Endothelial cell of umbilical vein (primary cell): ENCODE results near the gene RAD52. TPM values are rescaled to one million over a fixed set of nuclear protein-coding genes. Genes with fewer than 3 reads are reported as not detected.

ENCODE experiments used
- BruUV-seq: library from RNA; stranded (reverse); fragments of 400-500 nt; replicated peaks from 2 replicates; lab custom pipeline; 2021; lab: Mats Ljungman, UMichigan
- CTCF ChIA-PET: fragments of 300-600, 350-600 bp; sonication (Branson Sonifier 250); formaldehyde crosslinking; loops from one replicate; lab custom pipeline; 2021; ENCODE audit warnings: antibody characterized with exemption, inconsistent platforms; lab: Charles Lee
- POLR2A ChIA-PET: fragments of 300-600, 350-600 bp; sonication (Branson Sonifier 250); formaldehyde crosslinking; loops from one replicate; lab custom pipeline; 2021; ENCODE audit warnings: antibody characterized with exemption, inconsistent platforms; lab: Charles Lee
- DNase-seq: peaks from one replicate; pipeline ENCODE4 v3.0.0-alpha.2; 2011; ENCODE audit warnings: low read depth, low spot score
- FAIRE-seq: peaks from 2 replicates; lab custom pipeline; 2011; peaks lifted over from hg19 to GRCh38; lab: Jason Lieb, UNC
- H2AFZ ChIP-seq: 2 replicates; pipeline ENCODE4 v1.6.0; 2012; ENCODE audit warnings: low read depth, low read length, control low read depth, inconsistent platforms
- H3K27ac ChIP-seq: 2 replicates; pipeline ENCODE4 v1.5.1; 2011; ENCODE audit warnings: low read depth, mild to moderate bottlenecking, control low read depth, low read length, moderate library complexity; ENCODE audit not compliant: insufficient read depth
- H3K27me3 ChIP-seq, 2 experiments: 2 replicates each; pipeline versions ENCODE4 v1.6.0 to v1.6.1; 2011; ENCODE audit warnings: low read length in 2 of 2, mixed read lengths in 1 of 2; ENCODE audit not compliant: control insufficient read depth in 2 of 2, insufficient read depth in 2 of 2
- H3K36me3 ChIP-seq, 2 experiments: 2 replicates in 1 of 2; 3 replicates in 1 of 2; pipeline ENCODE4 v1.5.1; 2011; ENCODE audit warnings: low read length in 2 of 2, mild to moderate bottlenecking in 1 of 2, moderate library complexity in 1 of 2; ENCODE audit not compliant: control insufficient read depth in 2 of 2, insufficient read depth in 2 of 2; ENCODE audit errors: extremely low read depth in 1 of 2
- H3K4me1 ChIP-seq: 3 replicates; pipeline ENCODE4 v1.5.1; 2011; ENCODE audit warnings: mild to moderate bottlenecking, low read length; ENCODE audit not compliant: control insufficient read depth, insufficient read depth; ENCODE audit errors: extremely low read depth
- H3K4me2 ChIP-seq: 2 replicates; pipeline ENCODE4 v1.6.1; 2011; ENCODE audit warnings: low read length, control low read depth, mixed read lengths; ENCODE audit not compliant: insufficient read depth
- H3K4me3 ChIP-seq, 3 experiments: fragments of 200-600 bp in 1 of 3; sonication (generic), shearing (Covaris generic) in 1 of 3; replicated peaks in 1 of 3; 2 replicates each; pipeline ENCODE4 v1.5.1; 2011 to 2016; ENCODE audit warnings: control low read depth in 3 of 3, low read length in 3 of 3, mild to moderate bottlenecking in 2 of 3, inconsistent platforms in 1 of 3, low read depth in 1 of 3, moderate library complexity in 1 of 3; ENCODE audit not compliant: insufficient read depth in 1 of 3
- H3K79me2 ChIP-seq: 2 replicates; pipeline ENCODE4 v1.6.0; 2012; ENCODE audit warnings: low read length, inconsistent platforms; ENCODE audit not compliant: control insufficient read depth, insufficient read depth
- H3K9ac ChIP-seq: replicated peaks from 2 replicates; pipeline ENCODE3; 2011; ENCODE audit warnings: low read length, control low read depth; ENCODE audit not compliant: insufficient read depth; ENCODE audit errors: extremely low read depth
- H3K9me1 ChIP-seq: replicated peaks from 3 replicates; pipeline ENCODE4 v1.6.0; 2011; ENCODE audit warnings: mild to moderate bottlenecking, low read length; ENCODE audit not compliant: control insufficient read depth, insufficient read depth; ENCODE audit errors: extremely low read depth
- H3K9me3 ChIP-seq: replicated peaks from 2 replicates; pipeline ENCODE4 v1.5.1; 2012; ENCODE audit warnings: low read length, inconsistent platforms; ENCODE audit not compliant: control insufficient read depth, insufficient read depth
- H4K20me1 ChIP-seq: replicated peaks from 2 replicates; pipeline ENCODE3; 2011; ENCODE audit warnings: mild to moderate bottlenecking, low read length; ENCODE audit not compliant: control insufficient read depth, insufficient read depth; ENCODE audit errors: extremely low read depth
- EZH2 ChIP-seq: IDR thresholded peaks from 2 replicates; pipeline ENCODE4 v1.6.1; 2012; ENCODE audit warnings: borderline replicate concordance, low read depth, mild to moderate bottlenecking, moderate library complexity, low read length, inconsistent platforms; ENCODE audit not compliant: severe bottlenecking
- FOS ChIP-seq: IDR thresholded peaks from 2 replicates; pipeline ENCODE4 v1.6.1; 2011; ENCODE audit warnings: mild to moderate bottlenecking, low read length, moderate library complexity, borderline replicate concordance; ENCODE audit not compliant: insufficient read depth
- GATA2 ChIP-seq: IDR thresholded peaks from 2 replicates; pipeline ENCODE4 v1.7.0; 2011; ENCODE audit warnings: low read depth, mild to moderate bottlenecking, moderate library complexity, mixed read lengths, low read length; ENCODE audit not compliant: insufficient read length, insufficient read depth
- JUN ChIP-seq: IDR thresholded peaks from 2 replicates; pipeline ENCODE4 v1.6.1; 2011; ENCODE audit warnings: borderline replicate concordance, low read depth; ENCODE audit not compliant: insufficient read length, insufficient read depth
- MAX ChIP-seq: IDR thresholded peaks from 2 replicates; pipeline ENCODE4 v1.6.1; 2011; ENCODE audit not compliant: insufficient read depth, insufficient read length
- MYC ChIP-seq: IDR thresholded peaks from one replicate; pipeline ENCODE4 v1.6.1; 2011; ENCODE audit warnings: mild to moderate bottlenecking, low read depth, low read length
- POLR2A ChIP-seq: IDR thresholded peaks from 2 replicates; pipeline ENCODE4 v1.6.1; 2012; ENCODE audit warnings: low read depth, mild to moderate bottlenecking, control low read depth, low read length
- POLR2AphosphoS5 ChIP-seq: IDR thresholded peaks from 2 replicates; pipeline ENCODE4 v1.6.1; 2012; ENCODE audit warnings: low read depth, mild to moderate bottlenecking, control low read depth, low read length, moderate library complexity; ENCODE audit not compliant: insufficient read depth
- dilution Hi-C: fragments of 300-500 bp; cut with MboI; formaldehyde crosslinking; loops from one replicate; pipeline ENCODE4 v1.15.0; 2019; ENCODE audit warnings: low sequenced_read_pairs; ENCODE audit not compliant: extremely low pct_ligation_motif_present
- intact Hi-C: fragments of 100-400 bp; cut with micrococcal nuclease; formaldehyde crosslinking; loops from one replicate; pipeline ENCODE4 v1.10.0; 2022
- polyA plus RNA-seq, 4 experiments: library from polyadenylated mRNA; depleted of rRNA in 3 of 4; stranded (reverse) in 3 of 4; unstranded in 1 of 4; fragments of >200 nt; gene quantifications; 2 replicates each; pipeline versions ENCODE4 v1.2.1 to v1.2.3, GENCODE V29; 2011 to 2012; ENCODE audit warnings: missing spikeins in 1 of 4
- total RNA-seq: library from RNA; stranded (reverse); gene quantifications from 2 replicates; pipeline ENCODE4 v1.2.3, GENCODE V29; 2021
- TF ChIP-seq, protein P1 (sequence below), 2 donors: IDR thresholded peaks; 1 replicate in 1 of 2; 2 replicates in 1 of 2; pipeline ENCODE4 v1.5.1; 2011; ENCODE audit warnings: low read length in 2 of 2, mild to moderate bottlenecking in 2 of 2, moderate library complexity in 2 of 2, control low read depth in 1 of 2, inconsistent platforms in 1 of 2, low read depth in 1 of 2; ENCODE audit not compliant: insufficient read depth in 1 of 2; ENCODE audit errors: extremely low read depth in 1 of 2

RAD52 gene
- total and polyA plus RNA-seq, 2 donors (not counting 3 experiments of a cell fraction or from before 2014, with no cell fraction given) = 9.4 to 16.1 TPM

DNA sequence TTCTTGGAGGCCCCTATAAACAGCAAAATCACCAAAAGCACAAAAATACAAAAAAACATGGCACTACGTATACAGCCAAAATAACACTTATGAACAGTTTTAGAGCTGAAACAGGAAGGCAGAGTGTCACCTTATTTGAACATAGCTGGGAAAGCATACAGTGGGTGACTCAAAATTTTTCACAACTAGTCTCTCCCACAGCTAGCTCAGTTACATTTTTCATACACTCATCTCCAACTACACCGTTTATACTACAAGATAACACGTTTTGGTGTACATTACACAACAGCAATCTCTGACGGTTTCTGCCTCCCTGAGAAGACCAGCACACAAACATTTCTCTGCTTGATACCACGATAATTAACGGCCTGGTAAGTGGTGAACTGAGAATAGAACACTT lies 2.9 kb downstream of the RAD52 start:
- intact Hi-C loops = no loop called here
- no TSS peak for BruUV-seq
- POLR2A ChIA-PET = no interaction called here

More for the DNA sequence above, 2.9 kb downstream of the RAD52 start:
- no peaks in the 10 kb centered on the region for H4K20me1 ChIP-seq
- no peak overlapping the region for H3K9ac ChIP-seq
- no peaks in the 10 kb centered on the region for H3K9me3 ChIP-seq
- no peak overlapping the region for H2AFZ ChIP-seq
- peaks cover 27% of the 10 kb centered on the region for H3K79me2 ChIP-seq
- FAIRE-seq (no peak), DNase-seq (no peak)
- H3K27ac ChIP-seq = no peak overlapping the region
- dilution Hi-C loops = no loop called here
- no peak overlapping the region for H3K4me2 ChIP-seq
- CTCF ChIA-PET = interaction anchor here (0.7 to 4.0 kb wide), 2 partner anchors 9 to 146 kb away, joined by 3 to 19 read pairs; no protein-coding TSS in a partner anchor
- no peak for TF ChIP-seq JUN
- TF ChIP-seq, protein P1, sequence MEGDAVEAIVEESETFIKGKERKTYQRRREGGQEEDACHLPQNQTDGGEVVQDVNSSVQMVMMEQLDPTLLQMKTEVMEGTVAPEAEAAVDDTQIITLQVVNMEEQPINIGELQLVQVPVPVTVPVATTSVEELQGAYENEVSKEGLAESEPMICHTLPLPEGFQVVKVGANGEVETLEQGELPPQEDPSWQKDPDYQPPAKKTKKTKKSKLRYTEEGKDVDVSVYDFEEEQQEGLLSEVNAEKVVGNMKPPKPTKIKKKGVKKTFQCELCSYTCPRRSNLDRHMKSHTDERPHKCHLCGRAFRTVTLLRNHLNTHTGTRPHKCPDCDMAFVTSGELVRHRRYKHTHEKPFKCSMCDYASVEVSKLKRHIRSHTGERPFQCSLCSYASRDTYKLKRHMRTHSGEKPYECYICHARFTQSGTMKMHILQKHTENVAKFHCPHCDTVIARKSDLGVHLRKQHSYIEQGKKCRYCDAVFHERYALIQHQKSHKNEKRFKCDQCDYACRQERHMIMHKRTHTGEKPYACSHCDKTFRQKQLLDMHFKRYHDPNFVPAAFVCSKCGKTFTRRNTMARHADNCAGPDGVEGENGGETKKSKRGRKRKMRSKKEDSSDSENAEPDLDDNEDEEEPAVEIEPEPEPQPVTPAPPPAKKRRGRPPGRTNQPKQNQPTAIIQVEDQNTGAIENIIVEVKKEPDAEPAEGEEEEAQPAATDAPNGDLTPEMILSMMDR (IDR thresholded peaks at IDR 0.05; ENCODE audit: extremely low read depth in 1 of 2, insufficient read depth in 1 of 2, low read depth in 1 of 2, low read length in 2 of 2) = no peak
- no peak for TF ChIP-seq POLR2AphosphoS5
- no peak for TF ChIP-seq GATA2
- TF ChIP-seq MAX = no peak
- TF ChIP-seq MYC = no peak
- TF ChIP-seq EZH2 = no peak
- no peak for TF ChIP-seq POLR2A
- TF ChIP-seq FOS = no peak
- H3K4me1 ChIP-seq = peaks cover 6% of the 10 kb centered on the region
- H3K36me3 ChIP-seq = no peaks in the 10 kb centered on the region
- H3K4me3 ChIP-seq = no peak overlapping the region
- no peaks in the 10 kb centered on the region for H3K9me1 ChIP-seq
- H3K27me3 ChIP-seq = no peaks in the 10 kb centered on the region
